ENCODE results near the gene ABHD16A. TPM values are rescaled to one million over a fixed set of nuclear protein-coding genes. Genes with fewer than 3 reads are reported as not detected.
A peak's percentile ranks its signal among the peaks of the same experiment; 100 is the strongest.

Gene ABHD16A
- total and polyA plus RNA-seq, 2 of the 13 experiments (the other 11 are each of a cell fraction or from before 2014, with no cell fraction given) = 43.5 to 45.4 TPM

DNA sequence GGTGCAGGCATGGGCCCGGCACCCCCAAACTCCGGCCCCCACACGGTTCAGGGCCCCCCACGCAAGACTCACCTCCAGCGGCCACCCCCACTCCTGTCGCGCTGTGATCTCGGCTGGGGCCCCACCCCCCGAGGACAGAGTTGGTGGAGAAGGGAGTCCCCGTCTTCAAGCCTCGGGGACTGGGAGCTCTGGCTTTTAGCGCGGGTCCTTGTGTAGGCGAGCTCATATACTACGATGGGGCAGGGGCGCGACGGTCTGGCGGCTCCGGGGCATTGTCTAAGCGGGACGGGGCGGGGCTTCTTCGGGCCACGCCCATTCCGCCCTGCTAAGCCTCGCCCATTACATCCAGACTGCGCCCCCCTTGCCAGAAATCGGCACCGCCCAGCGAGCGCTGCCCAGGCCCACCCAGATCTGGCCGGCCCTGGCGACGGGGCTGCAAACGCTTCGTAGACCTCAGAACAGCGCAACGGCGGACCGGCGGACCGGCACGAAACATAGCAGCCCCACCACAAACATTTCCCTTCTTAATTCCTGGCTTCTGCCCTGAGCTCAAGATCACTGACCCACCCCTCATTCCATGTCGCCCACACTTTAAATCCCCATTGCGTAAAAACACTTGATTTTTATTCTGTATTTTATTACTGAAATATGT lies 27.0 kb upstream of the ABHD16A start (continued):
- no peak; the same call in 1 of the 2 replicates for TF ChIP-seq E2F2 (CRISPR knock-in tag; IDR thresholded peaks at IDR 0.05; ENCODE audit: borderline replicate concordance)
- TF ChIP-seq ZFAT (CRISPR knock-in tag; conservative IDR thresholded peaks at IDR 0.05) = no peak
- TF ChIP-seq, protein P1, sequence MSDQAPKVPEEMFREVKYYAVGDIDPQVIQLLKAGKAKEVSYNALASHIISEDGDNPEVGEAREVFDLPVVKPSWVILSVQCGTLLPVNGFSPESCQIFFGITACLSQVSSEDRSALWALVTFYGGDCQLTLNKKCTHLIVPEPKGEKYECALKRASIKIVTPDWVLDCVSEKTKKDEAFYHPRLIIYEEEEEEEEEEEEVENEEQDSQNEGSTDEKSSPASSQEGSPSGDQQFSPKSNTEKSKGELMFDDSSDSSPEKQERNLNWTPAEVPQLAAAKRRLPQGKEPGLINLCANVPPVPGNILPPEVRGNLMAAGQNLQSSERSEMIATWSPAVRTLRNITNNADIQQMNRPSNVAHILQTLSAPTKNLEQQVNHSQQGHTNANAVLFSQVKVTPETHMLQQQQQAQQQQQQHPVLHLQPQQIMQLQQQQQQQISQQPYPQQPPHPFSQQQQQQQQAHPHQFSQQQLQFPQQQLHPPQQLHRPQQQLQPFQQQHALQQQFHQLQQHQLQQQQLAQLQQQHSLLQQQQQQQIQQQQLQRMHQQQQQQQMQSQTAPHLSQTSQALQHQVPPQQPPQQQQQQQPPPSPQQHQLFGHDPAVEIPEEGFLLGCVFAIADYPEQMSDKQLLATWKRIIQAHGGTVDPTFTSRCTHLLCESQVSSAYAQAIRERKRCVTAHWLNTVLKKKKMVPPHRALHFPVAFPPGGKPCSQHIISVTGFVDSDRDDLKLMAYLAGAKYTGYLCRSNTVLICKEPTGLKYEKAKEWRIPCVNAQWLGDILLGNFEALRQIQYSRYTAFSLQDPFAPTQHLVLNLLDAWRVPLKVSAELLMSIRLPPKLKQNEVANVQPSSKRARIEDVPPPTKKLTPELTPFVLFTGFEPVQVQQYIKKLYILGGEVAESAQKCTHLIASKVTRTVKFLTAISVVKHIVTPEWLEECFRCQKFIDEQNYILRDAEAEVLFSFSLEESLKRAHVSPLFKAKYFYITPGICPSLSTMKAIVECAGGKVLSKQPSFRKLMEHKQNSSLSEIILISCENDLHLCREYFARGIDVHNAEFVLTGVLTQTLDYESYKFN (CRISPR knock-in tag; conservative IDR thresholded peaks at IDR 0.05) = peak; percentile 2; the same call in 1 of the 2 replicates
- TF ChIP-seq ZBTB1 (CRISPR knock-in tag; IDR thresholded peaks at IDR 0.05; ENCODE audit: borderline replicate concordance) = no peak
- TF ChIP-seq ZNF318 (CRISPR knock-in tag; IDR thresholded peaks at IDR 0.05) = no peak
- no peak for TF ChIP-seq TCF7L2 (IDR thresholded peaks at IDR 0.05; ENCODE audit: low read depth, low read length)
- TF ChIP-seq RERE (CRISPR knock-in tag; IDR thresholded peaks at IDR 0.05; ENCODE audit: low read depth) = no peak
- TF ChIP-seq ZNF12 (CRISPR knock-in tag; IDR thresholded peaks at IDR 0.05) = no peak
- no peak for TF ChIP-seq ZBTB21 (CRISPR knock-in tag; IDR thresholded peaks at IDR 0.05)
- no peak for TF ChIP-seq BCL6 (CRISPR knock-in tag; IDR thresholded peaks at IDR 0.05)
